ENCODE measurements around the gene ABCC2.
A peak's percentile ranks its signal among the peaks of the same experiment; 100 is the strongest.

The ABCC2 gene

DNA sequence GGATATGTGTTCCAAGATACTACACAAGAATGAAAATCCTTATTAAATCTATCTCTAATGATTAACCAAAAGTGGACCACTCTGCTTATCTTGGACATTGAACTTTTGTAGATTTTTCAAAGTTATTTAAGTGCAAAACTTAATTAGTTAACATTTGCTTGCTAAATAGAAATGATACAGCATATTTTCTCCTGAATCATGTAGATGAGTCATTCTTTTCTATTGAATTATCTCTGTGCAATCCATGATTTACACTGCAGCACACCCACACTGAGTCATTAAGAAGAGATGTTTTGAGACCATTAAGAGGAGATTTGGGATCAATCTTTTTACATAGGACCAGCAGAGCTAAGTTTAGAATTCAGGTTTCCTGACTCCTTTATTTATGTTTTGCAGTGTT is 6.6 kb upstream of the ABCC2 start:
- Histone ChIP-seq H3K27ac (no peak overlapping the region), H3K27me3 (no peaks in the 10 kb centered on the region), H3K36me3 (no peaks in the 10 kb centered on the region), H3K9me3 (no peaks in the 10 kb centered on the region), H3K4me3 (ENCODE audit: low read depth in 1 of 2, low read length in 1 of 2) (no peak overlapping the region), H3K4me1 (ENCODE audit: control insufficient read depth in 1 of 2, insufficient read depth in 1 of 2, low read depth in 1 of 2, low read length in 1 of 2) (peaks cover 45 to 48% of the 10 kb centered on the region in 2 experiments)
- TF ChIP-seq, protein P1, sequence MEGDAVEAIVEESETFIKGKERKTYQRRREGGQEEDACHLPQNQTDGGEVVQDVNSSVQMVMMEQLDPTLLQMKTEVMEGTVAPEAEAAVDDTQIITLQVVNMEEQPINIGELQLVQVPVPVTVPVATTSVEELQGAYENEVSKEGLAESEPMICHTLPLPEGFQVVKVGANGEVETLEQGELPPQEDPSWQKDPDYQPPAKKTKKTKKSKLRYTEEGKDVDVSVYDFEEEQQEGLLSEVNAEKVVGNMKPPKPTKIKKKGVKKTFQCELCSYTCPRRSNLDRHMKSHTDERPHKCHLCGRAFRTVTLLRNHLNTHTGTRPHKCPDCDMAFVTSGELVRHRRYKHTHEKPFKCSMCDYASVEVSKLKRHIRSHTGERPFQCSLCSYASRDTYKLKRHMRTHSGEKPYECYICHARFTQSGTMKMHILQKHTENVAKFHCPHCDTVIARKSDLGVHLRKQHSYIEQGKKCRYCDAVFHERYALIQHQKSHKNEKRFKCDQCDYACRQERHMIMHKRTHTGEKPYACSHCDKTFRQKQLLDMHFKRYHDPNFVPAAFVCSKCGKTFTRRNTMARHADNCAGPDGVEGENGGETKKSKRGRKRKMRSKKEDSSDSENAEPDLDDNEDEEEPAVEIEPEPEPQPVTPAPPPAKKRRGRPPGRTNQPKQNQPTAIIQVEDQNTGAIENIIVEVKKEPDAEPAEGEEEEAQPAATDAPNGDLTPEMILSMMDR (IDR thresholded peaks at IDR 0.05), result no peak

DNA sequence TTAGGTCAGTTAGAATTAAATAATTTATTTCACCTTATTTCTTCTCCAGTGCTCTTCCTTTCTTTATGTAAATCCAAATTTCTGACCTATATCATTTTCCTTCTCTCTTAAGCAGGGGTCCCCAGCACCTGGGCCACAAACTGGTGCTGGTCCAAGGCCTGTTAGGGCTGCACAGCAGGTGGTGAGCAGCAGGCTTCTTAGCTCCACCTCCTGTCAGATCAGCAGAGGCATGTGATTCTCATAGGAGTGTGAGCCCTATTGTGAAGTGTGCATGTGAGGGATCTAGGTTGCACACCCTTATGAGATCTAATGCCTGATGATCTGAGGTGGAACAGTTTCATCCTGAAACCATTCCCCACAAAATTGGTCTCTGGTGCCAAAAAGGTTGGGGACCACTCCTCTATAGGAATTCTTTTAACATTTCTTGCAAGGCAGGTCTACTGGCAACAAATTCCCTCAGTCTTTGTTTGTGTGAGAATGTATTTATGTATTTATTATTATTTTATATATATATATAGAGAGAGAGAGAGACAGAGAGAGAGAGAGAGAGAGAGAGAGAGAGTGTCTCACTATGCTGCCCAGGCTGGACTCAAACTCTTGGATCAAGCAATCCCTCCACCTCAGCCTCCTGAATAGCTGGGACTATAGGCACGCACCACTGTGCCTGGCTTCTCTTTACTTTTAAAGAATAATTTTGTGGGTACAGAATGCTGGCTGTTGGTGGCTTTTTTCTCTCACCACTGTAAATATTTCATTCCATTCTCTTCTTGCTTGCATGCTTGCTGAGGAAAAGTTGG is 4.3 kb upstream of the ABCC2 start:
- Histone ChIP-seq H3K4me3 (ENCODE audit: low read depth in 1 of 2, low read length in 1 of 2) (no peak overlapping the region), H3K27me3 (no peaks in the 10 kb centered on the region), H3K27ac (peak overlapping the region; percentile 75), H3K36me3 (no peaks in the 10 kb centered on the region), H3K9me3 (no peaks in the 10 kb centered on the region), H3K4me1 (ENCODE audit: control insufficient read depth in 1 of 2, insufficient read depth in 1 of 2, low read depth in 1 of 2, low read length in 1 of 2) (peaks cover 45 to 57% of the 10 kb centered on the region in 2 experiments)
- TF ChIP-seq, protein P1 (IDR thresholded peaks at IDR 0.05), result no peak

DNA sequence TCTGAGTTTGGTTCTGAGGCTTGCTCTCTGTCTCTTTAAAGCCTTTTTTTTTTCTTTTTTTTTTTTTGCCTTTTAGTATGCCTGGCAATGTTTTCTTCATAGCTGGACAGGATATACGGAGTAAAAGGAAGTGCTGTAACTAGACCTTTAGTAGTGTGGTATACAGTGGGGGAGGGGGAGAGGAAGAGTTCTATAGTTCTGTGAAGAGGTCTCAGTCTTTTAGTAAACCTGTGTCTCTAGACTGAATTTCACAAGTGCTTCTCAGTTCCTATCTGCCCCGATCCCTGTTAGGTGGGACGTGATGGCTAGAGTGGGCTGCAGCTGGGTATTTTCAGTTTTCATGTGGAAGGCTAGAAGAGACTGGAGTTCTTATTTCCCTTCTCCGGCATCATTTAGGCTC is 3.1 kb upstream of the ABCC2 start:
- peak overlapping the region; percentile 12 to 26 for H3K4me3 ChIP-seq (ENCODE audit: low read depth in 1 of 2, low read length in 1 of 2)
- TF ChIP-seq, protein P1 (IDR thresholded peaks at IDR 0.05), result no peak

GRCh38 chr10:99781734-99782429 is 558 bp upstream of the ABCC2 start:
- H3K27ac ChIP-seq, result no peak overlapping the region
- H3K27me3 ChIP-seq, result no peaks in the 10 kb centered on the region
- H3K9me3 ChIP-seq, result no peaks in the 10 kb centered on the region
- H3K4me3 ChIP-seq (ENCODE audit: low read depth in 1 of 2, low read length in 1 of 2), result no peak overlapping the region
- H3K4me1 ChIP-seq (ENCODE audit: control insufficient read depth in 1 of 2, insufficient read depth in 1 of 2, low read depth in 1 of 2, low read length in 1 of 2), result peaks cover 33 to 49% of the 10 kb centered on the region in 2 experiments
- no peaks in the 10 kb centered on the region for H3K36me3 ChIP-seq
- TF ChIP-seq, protein P1 (IDR thresholded peaks at IDR 0.05), result no peak

More for the DNA sequence above, 3.1 kb upstream of the ABCC2 start:
- Histone ChIP-seq H3K36me3 (no peaks in the 10 kb centered on the region), H3K4me1 (ENCODE audit: control insufficient read depth in 1 of 2, insufficient read depth in 1 of 2, low read depth in 1 of 2, low read length in 1 of 2) (peaks cover 45 to 57% of the 10 kb centered on the region in 2 experiments), H3K27me3 (no peaks in the 10 kb centered on the region), H3K27ac (peak overlapping the region; percentile 75), H3K9me3 (no peaks in the 10 kb centered on the region)

GRCh38 chr10:99784016-99784726 is 1.7 kb downstream of the ABCC2 start:
- Histone ChIP-seq H3K4me1 (ENCODE audit: control insufficient read depth in 1 of 2, insufficient read depth in 1 of 2, low read depth in 1 of 2, low read length in 1 of 2) (peaks cover 10 to 26% of the 10 kb centered on the region in 2 experiments), H3K27ac (no peak overlapping the region), H3K9me3 (no peaks in the 10 kb centered on the region), H3K4me3 (ENCODE audit: low read depth in 1 of 2, low read length in 1 of 2) (no peak overlapping the region), H3K36me3 (no peaks in the 10 kb centered on the region), H3K27me3 (no peaks in the 10 kb centered on the region)
- TF ChIP-seq, protein P1 (IDR thresholded peaks at IDR 0.05), result no peak

Data from neutrophil (primary cell).